IMR-90 (cell line): ENCODE measurements around the gene FLCN. TPM values are rescaled to one million over a fixed set of nuclear protein-coding genes. Genes with fewer than 3 reads are reported as not detected.

Experiments
- ATAC-seq: fragments of 200-7000 bp; cut with Tn5 transposase; 2 replicates; pipeline ENCODE4 v1.9.1; 2020; ENCODE audit warnings: low read depth, mild to moderate bottlenecking, moderate library complexity
- BruUV-seq: library from RNA; stranded (reverse); fragments of 400-500 nt; replicated peaks from 2 replicates; lab custom pipeline; 2021; lab: Mats Ljungman, UMichigan
- CTCF ChIA-PET: fragments of 300-600 bp; formaldehyde crosslinking; extraction: SDS; loops from one replicate; lab custom pipeline; 2021; ENCODE audit warnings: antibody characterized with exemption; lab: Yijun Ruan, JAX
- POLR2A ChIA-PET: fragments of 300-600 bp; sonication (Branson Sonifier 250); formaldehyde crosslinking; loops from one replicate; lab custom pipeline; 2022; ENCODE audit warnings: antibody characterized with exemption; ENCODE audit not compliant: unreplicated experiment; lab: Charles Lee
- DNase-seq: peaks from one replicate; pipeline ENCODE4 v3.0.0; 2013
- H2AFZ ChIP-seq: replicated peaks from 2 replicates; pipeline ENCODE3; 2013; ENCODE audit warnings: low read length, mild to moderate bottlenecking; ENCODE audit not compliant: poor library complexity
- H2AK5ac ChIP-seq: 2 replicates; pipeline ENCODE4 v1.6.1; 2013; ENCODE audit warnings: low read depth, low read length, inconsistent platforms
- H2AK9ac ChIP-seq: replicated peaks from 2 replicates; pipeline ENCODE3; 2013; ENCODE audit warnings: mild to moderate bottlenecking, low read depth, low read length, moderate library complexity; ENCODE audit not compliant: poor library complexity
- H2BK120ac ChIP-seq: 2 replicates; pipeline ENCODE4 v1.6.1; 2013; ENCODE audit warnings: low read depth, low read length, inconsistent platforms
- H2BK15ac ChIP-seq: 3 replicates; pipeline ENCODE4 v1.6.1; 2013; ENCODE audit warnings: low read depth, low read length, inconsistent platforms
- H2BK20ac ChIP-seq: 2 replicates; pipeline ENCODE4 v1.6.1; 2013; ENCODE audit warnings: low read depth, mild to moderate bottlenecking, inconsistent platforms, low read length, moderate library complexity
- H2BK5ac ChIP-seq: 2 replicates; pipeline ENCODE4 v1.6.1; 2013; ENCODE audit warnings: mild to moderate bottlenecking, low read depth, low read length, inconsistent platforms; ENCODE audit not compliant: poor library complexity, severe bottlenecking
- H3K14ac ChIP-seq: replicated peaks from 2 replicates; pipeline ENCODE4 v1.6.1; 2013; ENCODE audit warnings: low read depth, low read length, inconsistent platforms
- H3K18ac ChIP-seq: 2 replicates; pipeline ENCODE4 v1.6.1; 2013; ENCODE audit warnings: low read depth, low read length, control low read depth
- H3K23ac ChIP-seq: 2 replicates; pipeline ENCODE4 v1.6.1; 2013; ENCODE audit warnings: low read depth, low read length, inconsistent platforms
- H3K27ac ChIP-seq: 2 replicates; pipeline ENCODE4 v1.5.1; 2013; ENCODE audit warnings: mild to moderate bottlenecking, control low read depth, low read length; ENCODE audit not compliant: insufficient read depth
- H3K27me3 ChIP-seq: 2 replicates; pipeline ENCODE4 v1.6.1; 2013; ENCODE audit warnings: low read length; ENCODE audit not compliant: control insufficient read depth, insufficient read depth
- H3K36me3 ChIP-seq: 2 replicates; pipeline ENCODE4 v1.6.1; 2013; ENCODE audit warnings: low read length, mixed read lengths; ENCODE audit not compliant: control insufficient read depth, insufficient read depth
- H3K4ac ChIP-seq: 2 replicates; pipeline ENCODE4 v1.6.1; 2013; ENCODE audit warnings: low read depth, low read length, inconsistent platforms
- H3K4me1 ChIP-seq: 2 replicates; pipeline ENCODE4 v1.6.1; 2013; ENCODE audit warnings: low read length, mixed read lengths; ENCODE audit not compliant: control insufficient read depth, insufficient read depth
- H3K4me2 ChIP-seq: 2 replicates; pipeline ENCODE4 v1.6.1; 2013; ENCODE audit warnings: low read depth, mild to moderate bottlenecking, control low read depth, low read length, moderate library complexity
- H3K4me3 ChIP-seq: 2 replicates; pipeline ENCODE4 v1.5.1; 2013; ENCODE audit warnings: low read depth, mild to moderate bottlenecking, control low read depth, low read length, moderate library complexity; ENCODE audit not compliant: insufficient read depth
- H3K56ac ChIP-seq: 2 replicates; pipeline ENCODE4 v1.6.1; 2013; ENCODE audit warnings: low read length, inconsistent platforms; ENCODE audit not compliant: insufficient read depth; ENCODE audit errors: extremely low read depth
- H3K79me1 ChIP-seq, 2 experiments: 2 replicates each; pipeline ENCODE4 v1.6.1; 2013; ENCODE audit warnings: low read length in 2 of 2, inconsistent platforms in 1 of 2, low read depth in 1 of 2
- H3K9ac ChIP-seq: 2 replicates; pipeline ENCODE4 v1.6.1; 2013; ENCODE audit warnings: low read depth, low read length, control low read depth
- H3K9me1 ChIP-seq: 2 replicates; pipeline ENCODE4 v1.6.1; 2013; ENCODE audit warnings: low read length, inconsistent platforms; ENCODE audit not compliant: insufficient read depth
- H3K9me3 ChIP-seq: 2 replicates; pipeline ENCODE4 v1.6.1; 2013; ENCODE audit warnings: low read length; ENCODE audit not compliant: control insufficient read depth, insufficient read depth
- H4K20me1 ChIP-seq: 2 replicates; pipeline ENCODE4 v1.6.1; 2013; ENCODE audit warnings: low read length, inconsistent platforms; ENCODE audit not compliant: insufficient read depth
- H4K5ac ChIP-seq: 2 replicates; pipeline ENCODE4 v1.6.1; 2013; ENCODE audit warnings: mild to moderate bottlenecking, low read depth, low read length, control low read depth
- H4K8ac ChIP-seq, 2 experiments: 2 replicates each; pipeline ENCODE4 v1.6.1; 2013; ENCODE audit warnings: low read depth in 2 of 2, low read length in 2 of 2, control low read depth in 1 of 2, inconsistent platforms in 1 of 2
- H4K91ac ChIP-seq: 2 replicates; pipeline ENCODE4 v1.6.1; 2013; ENCODE audit warnings: low read depth, low read length, inconsistent platforms; ENCODE audit not compliant: insufficient read depth
- BHLHE40 ChIP-seq: fragments of 150-350 bp; IDR thresholded peaks from 2 replicates; pipeline ENCODE4 v1.6.1; 2016; ENCODE audit warnings: mild to moderate bottlenecking, low read depth, low read length
- CEBPB ChIP-seq: IDR thresholded peaks from 2 replicates; pipeline ENCODE4 v1.6.1; 2012; ENCODE audit warnings: low read depth, low read length, improper control_type of control experiment
- CHD1 ChIP-seq: IDR thresholded peaks from 2 replicates; pipeline ENCODE4 v1.6.1; 2012; ENCODE audit warnings: low read depth, low read length, improper control_type of control experiment
- CTCF ChIP-seq: conservative IDR thresholded peaks from 2 replicates; pipeline ENCODE4 v1.5.1; 2012; ENCODE audit warnings: mild to moderate bottlenecking, low read depth, low read length, improper control_type of control experiment
- FOS ChIP-seq: fragments of 150-350 bp; IDR thresholded peaks from 2 replicates; pipeline ENCODE4 v1.6.1; 2016; ENCODE audit warnings: low read depth, low read length
- MAFK ChIP-seq: IDR thresholded peaks from 2 replicates; pipeline ENCODE4 v1.6.1; 2012; ENCODE audit warnings: low read depth, low read length, improper control_type of control experiment
- MAZ ChIP-seq: IDR thresholded peaks from 2 replicates; pipeline ENCODE4 v1.6.1; 2012; ENCODE audit warnings: low read depth, mild to moderate bottlenecking, low read length, improper control_type of control experiment, moderate library complexity, borderline replicate concordance
- MXI1 ChIP-seq: IDR thresholded peaks from 2 replicates; pipeline ENCODE4 v1.6.1; 2012; ENCODE audit warnings: low read depth, mild to moderate bottlenecking, low read length, moderate library complexity, borderline replicate concordance
- NFE2L2 ChIP-seq: fragments of 150-350 bp; IDR thresholded peaks from 2 replicates; pipeline ENCODE4 v1.6.1; 2016; ENCODE audit warnings: low read depth, mild to moderate bottlenecking, low read length
- POLR2A ChIP-seq: IDR thresholded peaks from 2 replicates; pipeline ENCODE4 v1.6.1; 2012; ENCODE audit warnings: mild to moderate bottlenecking, low read depth, low read length
- RAD21 ChIP-seq: IDR thresholded peaks from 2 replicates; pipeline ENCODE4 v1.6.1; 2012; ENCODE audit warnings: low read length, improper control_type of control experiment
- RCOR1 ChIP-seq: IDR thresholded peaks from 2 replicates; pipeline ENCODE4 v1.6.1; 2012; ENCODE audit warnings: mild to moderate bottlenecking, low read length, improper control_type of control experiment; ENCODE audit not compliant: insufficient replicate concordance
- RFX5 ChIP-seq: IDR thresholded peaks from 2 replicates; pipeline ENCODE4 v1.8.0; 2012; ENCODE audit warnings: low read depth, mild to moderate bottlenecking, low read length, moderate library complexity
- SMC3 ChIP-seq: fragments of 150-350 bp; IDR thresholded peaks from 2 replicates; pipeline ENCODE4 v1.6.1; 2016; ENCODE audit warnings: low read depth, mild to moderate bottlenecking, antibody characterized with exemption, low read length, moderate library complexity
- USF2 ChIP-seq: fragments of 150-350 bp; IDR thresholded peaks from 2 replicates; pipeline ENCODE4 v1.6.1; 2017; ENCODE audit warnings: mild to moderate bottlenecking, antibody characterized with exemption, low read length, low read depth
- WGBS, 2 experiments: methylation state at CpG; one replicate each; pipeline versions ENCODE4 v1.1.5 to v1.1.7; 2013; ENCODE audit warnings: missing lambda C conversion rate in 2 of 2; ENCODE audit not compliant: insufficient read length in 1 of 2; ENCODE audit errors: extremely low coverage in 2 of 2; 5-methylcytosine and 5-hydroxymethylcytosine counted together
- dilution Hi-C: fragments of 300-500 bp; cut with HindIII; formaldehyde crosslinking; loops from one replicate; pipeline ENCODE4 v1.14.3; 2018; ENCODE audit warnings: low sequenced_read_pairs; ENCODE audit not compliant: unreplicated experiment
- in situ Hi-C: fragments of 300-500 bp; cut with MboI; formaldehyde crosslinking; loops from 3 replicates; pipeline ENCODE4 v1.14.3; 2019; ENCODE audit warnings: low sequenced_read_pairs, inconsistent platforms, mixed read lengths
- intact Hi-C: fragments of 100-400 bp; cut with micrococcal nuclease; formaldehyde crosslinking; loops from 2 replicates; pipeline ENCODE4 v1.10.0; 2022
- polyA plus RNA-seq, 3 experiments: library from polyadenylated mRNA; depleted of rRNA; stranded (reverse); fragments of >200 nt; gene quantifications; 2 replicates each; pipeline ENCODE4 v1.2.3, GENCODE V29; 2012; ENCODE audit warnings: low replicate concordance in 1 of 3
- total RNA-seq: library from RNA; depleted of rRNA; stranded (reverse); fragments of >200 nt; gene quantifications from 2 replicates; pipeline ENCODE4 v1.2.3, GENCODE V29; 2012

The FLCN gene
- total and polyA plus RNA-seq, 2 of the 4 experiments (the other 2 are of a cell fraction): 16.8 to 24.8 TPM

- H3K14ac ChIP-seq: 0 out of 2 replicates have a peak overlapping the region, but pooled peaks have one; percentile 37
- H4K20me1 ChIP-seq: no peaks in the 10 kb centered on the region; the same call in 1 of the 2 replicates
- peak overlapping the region; percentile 55; the same call in 1 of the 2 replicates for H2BK120ac ChIP-seq
- no TSS peak for BruUV-seq
- H3K4me3 ChIP-seq: peak overlapping the region; percentile 39
- peak overlapping the region; percentile 64 for H4K5ac ChIP-seq
- DNase-seq: peak; percentile 21
- dilution Hi-C loops (no loop called here), intact Hi-C loops (no loop called here), in situ Hi-C loops (no loop called here)
- 16% methylated on average over 20 of the region's 70 CpGs; no CpG with 5 or more reads in 1 of the 2 experiments for WGBS, 2 experiments
- peak overlapping the region; percentile 66 to 78; a peak in 3 of 4 replicates for H4K8ac ChIP-seq
- peak overlapping the region; percentile 85 for H2AFZ ChIP-seq
- peak overlapping the region; percentile 75 for H2AK9ac ChIP-seq
- CTCF ChIA-PET: no interaction called here
- no peak overlapping the region for H2AK5ac ChIP-seq
- H2BK5ac ChIP-seq: no peak overlapping the region
- no peak overlapping the region for H2BK15ac ChIP-seq
- H3K4me2 ChIP-seq: peak overlapping the region; percentile 87
- no peak overlapping the region for H2BK20ac ChIP-seq
- POLR2A ChIA-PET: no interaction called here
- no peak overlapping the region; the same call in 1 of the 2 replicates for H3K18ac ChIP-seq
- H3K27me3 ChIP-seq: no peaks in the 10 kb centered on the region
- H3K9ac ChIP-seq: peak overlapping the region; percentile 63
- H4K91ac ChIP-seq: peak overlapping the region; percentile 47
- H3K56ac ChIP-seq: no peak overlapping the region
- H3K4ac ChIP-seq: peak overlapping the region; percentile 62; the same call in 1 of the 2 replicates
- H3K27ac ChIP-seq: no peak overlapping the region; the same call in 1 of the 2 replicates
- H3K36me3 ChIP-seq: no peaks in the 10 kb centered on the region; the same call in 1 of the 2 replicates
- peak; percentile 40 for ATAC-seq
- H3K9me1 ChIP-seq: peaks cover 9% of the 10 kb centered on the region; the same call in 1 of the 2 replicates
- no peaks in the 10 kb centered on the region; a peak in 1 of 4 replicates for H3K79me1 ChIP-seq
- no peaks in the 10 kb centered on the region for H3K9me3 ChIP-seq
- peaks cover 19% of the 10 kb centered on the region for H3K4me1 ChIP-seq
- peak overlapping the region; percentile 81 for H3K23ac ChIP-seq
- TF ChIP-seq RCOR1 (no peak), MAFK (no peak), NFE2L2 (no peak), FOS (no peak), MXI1 (no peak), BHLHE40 (no peak), CEBPB (no peak), CTCF (no peak), RFX5 (no peak), USF2 (no peak), RAD21 (no peak), SMC3 (no peak), POLR2A (no peak), MAZ (no peak), CHD1 (no peak)
Observed at GRCh38 chr17:17205368-17206123, 31.4 kb downstream of the FLCN start.
